Heart left ventricle (tissue), 13 donors: ENCODE results near the gene EXOC7.

Source experiments
- POLR2A ChIP-seq, 2 donors: fragments of 450-650 bp; IDR thresholded peaks; one replicate each; pipeline ENCODE4 v1.6.1; 2017; ENCODE audit warnings: antibody characterized with exemption in 2 of 2, mild to moderate bottlenecking in 2 of 2, moderate library complexity in 2 of 2
- TF ChIP-seq, protein P1 (sequence below), 12 donors: fragments of 200-600 bp; sonication (generic) in 4 of 12; IDR thresholded peaks; one replicate each; pipeline versions ENCODE4 v1.5.0 to v1.8.0; 2018 to 2022; ENCODE audit warnings: antibody characterized with exemption in 12 of 12, mild to moderate bottlenecking in 5 of 12
- donor health status: ischemic (EF 13 %, LVEDD 7.1; RV severe dilation, severe dysfunction).
- donor health status: DM: no; HTN: yes; CAD: no.
- donor health status: DM: no; HTN: no; CAD: no.
- donor health status: ischemic (EF 25% LVEDD 6.9; RV normal size, moderate dysfunction).
- donor health status: ischemic (EF 25% LVEDD 5.7; RV mildly dilated, moderate dysfunction).
- donor health status: ischemic (EF 35%, LVEDD 5.7; RV mildly dilated, moderate dysfunction).
- donor health status: nonischemic (EF 11% LVEDD 7.7; RV severe dilation, severe dysfunction).
- donor health status: DM: yes; HTN: yes; CAD: no.
- donor health status: PGD.
- donor health status: ischemic (EF 29% LVEDD 5.4; RV normal size, mild dysfunction).
- donor health status: nonischemic (EF 23%, LVEDD 6.1; RV moderate dilation, normal function).

GRCh38 chr17:76076146-76076764 is 27.3 kb downstream of the EXOC7 start:
- TF ChIP-seq, protein P1, sequence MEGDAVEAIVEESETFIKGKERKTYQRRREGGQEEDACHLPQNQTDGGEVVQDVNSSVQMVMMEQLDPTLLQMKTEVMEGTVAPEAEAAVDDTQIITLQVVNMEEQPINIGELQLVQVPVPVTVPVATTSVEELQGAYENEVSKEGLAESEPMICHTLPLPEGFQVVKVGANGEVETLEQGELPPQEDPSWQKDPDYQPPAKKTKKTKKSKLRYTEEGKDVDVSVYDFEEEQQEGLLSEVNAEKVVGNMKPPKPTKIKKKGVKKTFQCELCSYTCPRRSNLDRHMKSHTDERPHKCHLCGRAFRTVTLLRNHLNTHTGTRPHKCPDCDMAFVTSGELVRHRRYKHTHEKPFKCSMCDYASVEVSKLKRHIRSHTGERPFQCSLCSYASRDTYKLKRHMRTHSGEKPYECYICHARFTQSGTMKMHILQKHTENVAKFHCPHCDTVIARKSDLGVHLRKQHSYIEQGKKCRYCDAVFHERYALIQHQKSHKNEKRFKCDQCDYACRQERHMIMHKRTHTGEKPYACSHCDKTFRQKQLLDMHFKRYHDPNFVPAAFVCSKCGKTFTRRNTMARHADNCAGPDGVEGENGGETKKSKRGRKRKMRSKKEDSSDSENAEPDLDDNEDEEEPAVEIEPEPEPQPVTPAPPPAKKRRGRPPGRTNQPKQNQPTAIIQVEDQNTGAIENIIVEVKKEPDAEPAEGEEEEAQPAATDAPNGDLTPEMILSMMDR (IDR thresholded peaks at IDR 0.05): no peak
- no peak for TF ChIP-seq POLR2A (IDR thresholded peaks at IDR 0.05)
